ENCODE measurements around the gene MUSK.

- TF ChIP-seq ESRRA (CRISPR knock-in tag; IDR thresholded peaks at IDR 0.05; ENCODE audit: borderline replicate concordance) (no peak), ZNF512 (CRISPR knock-in tag; IDR thresholded peaks at IDR 0.05; ENCODE audit: borderline replicate concordance) (no peak), IRF2 (CRISPR knock-in tag; IDR thresholded peaks at IDR 0.05; ENCODE audit: borderline replicate concordance, low read depth) (no peak), ZNF416 (CRISPR knock-in tag; IDR thresholded peaks at IDR 0.05) (no peak), ZNF219 (CRISPR knock-in tag; IDR thresholded peaks at IDR 0.05; ENCODE audit: borderline replicate concordance) (no peak), ZNF138 (CRISPR knock-in tag; conservative IDR thresholded peaks at IDR 0.05) (no peak), ZNF121 (CRISPR knock-in tag; IDR thresholded peaks at IDR 0.05) (no peak), SMAD3 (CRISPR knock-in tag; IDR thresholded peaks at IDR 0.05; ENCODE audit: borderline replicate concordance) (no peak)
- TF ChIP-seq, protein P1, sequence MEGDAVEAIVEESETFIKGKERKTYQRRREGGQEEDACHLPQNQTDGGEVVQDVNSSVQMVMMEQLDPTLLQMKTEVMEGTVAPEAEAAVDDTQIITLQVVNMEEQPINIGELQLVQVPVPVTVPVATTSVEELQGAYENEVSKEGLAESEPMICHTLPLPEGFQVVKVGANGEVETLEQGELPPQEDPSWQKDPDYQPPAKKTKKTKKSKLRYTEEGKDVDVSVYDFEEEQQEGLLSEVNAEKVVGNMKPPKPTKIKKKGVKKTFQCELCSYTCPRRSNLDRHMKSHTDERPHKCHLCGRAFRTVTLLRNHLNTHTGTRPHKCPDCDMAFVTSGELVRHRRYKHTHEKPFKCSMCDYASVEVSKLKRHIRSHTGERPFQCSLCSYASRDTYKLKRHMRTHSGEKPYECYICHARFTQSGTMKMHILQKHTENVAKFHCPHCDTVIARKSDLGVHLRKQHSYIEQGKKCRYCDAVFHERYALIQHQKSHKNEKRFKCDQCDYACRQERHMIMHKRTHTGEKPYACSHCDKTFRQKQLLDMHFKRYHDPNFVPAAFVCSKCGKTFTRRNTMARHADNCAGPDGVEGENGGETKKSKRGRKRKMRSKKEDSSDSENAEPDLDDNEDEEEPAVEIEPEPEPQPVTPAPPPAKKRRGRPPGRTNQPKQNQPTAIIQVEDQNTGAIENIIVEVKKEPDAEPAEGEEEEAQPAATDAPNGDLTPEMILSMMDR (IDR thresholded peaks at IDR 0.05) = no peak
- TF ChIP-seq, protein P2, sequence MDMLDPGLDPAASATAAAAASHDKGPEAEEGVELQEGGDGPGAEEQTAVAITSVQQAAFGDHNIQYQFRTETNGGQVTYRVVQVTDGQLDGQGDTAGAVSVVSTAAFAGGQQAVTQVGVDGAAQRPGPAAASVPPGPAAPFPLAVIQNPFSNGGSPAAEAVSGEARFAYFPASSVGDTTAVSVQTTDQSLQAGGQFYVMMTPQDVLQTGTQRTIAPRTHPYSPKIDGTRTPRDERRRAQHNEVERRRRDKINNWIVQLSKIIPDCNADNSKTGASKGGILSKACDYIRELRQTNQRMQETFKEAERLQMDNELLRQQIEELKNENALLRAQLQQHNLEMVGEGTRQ (CRISPR knock-in tag; IDR thresholded peaks at IDR 0.05) = no peak
Observed at GRCh38 chr9:110830495-110830894, 161.9 kb downstream of the MUSK start.
